LNCAP (cell line): ENCODE results near the gene ZDHHC3.

ENCODE experiments used
- TF ChIP-seq, protein P1 (sequence below): fragments of 450-650 bp; IDR thresholded peaks from 2 replicates; pipeline ENCODE4 v1.5.1; 2017; ENCODE audit warnings: mild to moderate bottlenecking

The ZDHHC3 gene

DNA sequence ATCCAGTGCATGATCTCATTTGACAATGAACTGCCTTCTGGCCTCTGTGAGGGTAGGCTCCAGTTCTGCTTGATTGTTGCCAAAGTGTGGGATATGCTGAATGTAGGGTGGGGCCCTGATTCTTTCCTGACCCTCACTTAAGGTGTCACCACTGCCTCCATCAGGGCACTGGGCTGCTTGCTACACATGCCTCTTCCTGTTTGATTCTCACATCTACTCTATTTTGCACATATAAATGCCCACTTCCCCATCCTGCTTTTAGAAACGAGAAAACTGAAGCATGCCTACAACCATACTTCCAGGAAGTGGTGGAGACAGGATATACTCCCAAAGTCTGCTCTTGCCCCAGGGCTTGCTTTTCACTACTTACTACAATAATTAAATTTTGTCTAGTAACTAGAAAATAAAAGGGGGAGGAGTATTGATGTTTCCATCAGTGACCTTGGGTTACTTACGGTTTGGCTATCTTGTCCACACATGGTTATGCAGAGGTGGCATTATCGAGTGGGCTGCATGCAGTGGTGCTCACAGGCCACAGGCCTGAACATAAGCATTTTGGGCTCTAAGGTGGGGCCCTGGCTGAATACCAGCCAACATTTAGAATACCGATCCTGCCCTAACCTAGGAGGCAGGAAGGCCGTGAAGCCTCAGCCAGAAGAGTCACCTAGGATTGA, 6.7 kb downstream of the ZDHHC3 start:
- TF ChIP-seq, protein P1, sequence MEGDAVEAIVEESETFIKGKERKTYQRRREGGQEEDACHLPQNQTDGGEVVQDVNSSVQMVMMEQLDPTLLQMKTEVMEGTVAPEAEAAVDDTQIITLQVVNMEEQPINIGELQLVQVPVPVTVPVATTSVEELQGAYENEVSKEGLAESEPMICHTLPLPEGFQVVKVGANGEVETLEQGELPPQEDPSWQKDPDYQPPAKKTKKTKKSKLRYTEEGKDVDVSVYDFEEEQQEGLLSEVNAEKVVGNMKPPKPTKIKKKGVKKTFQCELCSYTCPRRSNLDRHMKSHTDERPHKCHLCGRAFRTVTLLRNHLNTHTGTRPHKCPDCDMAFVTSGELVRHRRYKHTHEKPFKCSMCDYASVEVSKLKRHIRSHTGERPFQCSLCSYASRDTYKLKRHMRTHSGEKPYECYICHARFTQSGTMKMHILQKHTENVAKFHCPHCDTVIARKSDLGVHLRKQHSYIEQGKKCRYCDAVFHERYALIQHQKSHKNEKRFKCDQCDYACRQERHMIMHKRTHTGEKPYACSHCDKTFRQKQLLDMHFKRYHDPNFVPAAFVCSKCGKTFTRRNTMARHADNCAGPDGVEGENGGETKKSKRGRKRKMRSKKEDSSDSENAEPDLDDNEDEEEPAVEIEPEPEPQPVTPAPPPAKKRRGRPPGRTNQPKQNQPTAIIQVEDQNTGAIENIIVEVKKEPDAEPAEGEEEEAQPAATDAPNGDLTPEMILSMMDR, result no peak

DNA sequence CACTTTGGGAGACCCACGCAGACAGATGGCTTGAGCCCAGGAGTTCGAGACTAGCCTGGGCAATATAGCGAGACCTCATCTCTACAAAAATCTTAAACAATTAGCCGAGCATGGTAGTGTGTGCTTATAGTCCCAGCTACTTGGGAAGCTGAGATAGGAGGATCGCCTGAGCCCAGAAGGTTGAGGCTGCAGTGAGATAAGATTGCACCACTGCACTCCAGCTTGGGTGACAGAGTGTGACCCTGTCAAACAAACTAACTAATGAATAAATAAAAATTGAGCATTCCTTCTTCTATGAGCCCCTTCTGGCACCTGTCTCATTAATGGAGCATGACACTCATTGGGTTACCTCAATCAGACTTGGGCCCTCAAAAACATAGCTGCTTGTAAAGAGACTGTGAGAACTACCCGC, 7.5 kb downstream of the ZDHHC3 start:
- TF ChIP-seq, protein P1, result no peak

DNA sequence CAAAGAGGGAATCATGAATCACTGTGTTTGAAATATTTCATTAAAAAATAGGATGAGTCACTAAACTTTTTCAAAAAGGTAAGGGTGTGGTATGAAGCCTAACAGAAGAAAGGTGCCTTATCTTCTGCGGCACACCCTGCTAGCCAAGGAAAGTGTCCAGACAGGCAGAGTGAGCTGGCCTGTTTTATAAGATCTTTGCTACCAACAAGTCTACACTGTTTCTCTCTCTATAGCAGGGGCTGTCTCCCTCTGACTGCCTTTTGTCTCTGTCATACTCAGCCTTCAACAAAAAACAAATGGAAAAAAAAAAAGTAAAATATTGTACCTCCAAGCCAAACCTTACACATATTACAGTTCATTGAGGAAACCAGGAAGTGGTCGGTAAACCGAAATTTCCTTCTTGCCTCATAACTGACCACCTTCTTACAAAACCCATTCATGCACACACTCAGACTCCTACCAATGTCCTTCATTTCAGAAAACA, 9.1 kb downstream of the ZDHHC3 start:
- TF ChIP-seq, protein P1, result no peak

DNA sequence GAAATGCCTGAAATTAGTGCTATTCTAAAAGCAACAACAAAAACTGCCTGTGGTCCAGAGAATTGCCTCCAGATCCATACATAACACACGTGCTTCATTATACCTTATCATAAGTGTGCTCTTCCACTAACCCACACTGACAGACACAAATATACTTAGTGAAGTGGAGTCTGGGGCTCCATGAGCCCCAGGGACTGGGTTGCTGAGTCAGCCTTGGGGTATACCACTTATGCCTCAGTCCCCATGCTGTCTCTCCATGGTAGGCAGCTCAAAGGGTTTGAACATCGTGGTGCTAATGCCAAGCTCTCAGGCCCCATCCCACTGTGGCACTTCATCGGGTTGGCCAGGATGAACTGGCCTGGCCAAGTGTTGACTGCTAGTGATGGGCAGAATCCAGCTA, 10.8 kb downstream of the ZDHHC3 start:
- TF ChIP-seq, protein P1, result no peak

DNA sequence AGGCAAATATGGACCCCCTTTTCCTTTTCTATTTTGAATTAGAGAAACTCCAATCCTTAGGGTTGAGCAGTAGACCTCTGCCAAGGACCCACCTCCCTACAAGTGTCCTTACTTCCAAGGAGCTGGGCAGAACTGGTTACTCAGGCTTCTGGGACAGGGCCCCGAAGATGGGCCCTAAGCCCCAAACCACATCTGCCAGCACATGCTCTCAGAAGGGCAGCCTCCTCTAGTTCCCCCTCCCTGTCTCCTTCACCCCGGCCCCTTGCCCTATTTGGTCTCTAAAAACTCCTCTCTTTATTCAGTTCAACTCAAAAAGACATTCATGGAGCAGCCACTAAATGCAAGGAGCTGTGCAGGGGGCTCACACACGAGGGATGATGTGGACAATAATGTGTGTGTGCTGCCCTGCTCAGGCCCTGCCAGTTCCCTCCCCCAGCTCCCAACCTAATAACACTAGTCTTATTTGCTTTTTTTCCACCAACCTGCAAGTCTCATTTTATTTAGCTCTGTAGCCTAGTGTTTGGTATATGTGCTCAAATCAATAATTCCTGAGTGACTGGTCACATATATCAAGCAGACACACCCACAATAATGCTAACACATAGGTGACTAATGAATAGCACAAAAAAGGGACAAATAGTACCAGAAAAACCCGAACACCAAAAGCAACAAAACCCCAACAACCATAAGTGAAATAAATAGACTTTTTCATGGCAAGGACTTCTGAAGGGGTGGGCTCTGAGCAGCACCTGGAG, 12.2 kb downstream of the ZDHHC3 start:
- TF ChIP-seq, protein P1, result no peak

DNA sequence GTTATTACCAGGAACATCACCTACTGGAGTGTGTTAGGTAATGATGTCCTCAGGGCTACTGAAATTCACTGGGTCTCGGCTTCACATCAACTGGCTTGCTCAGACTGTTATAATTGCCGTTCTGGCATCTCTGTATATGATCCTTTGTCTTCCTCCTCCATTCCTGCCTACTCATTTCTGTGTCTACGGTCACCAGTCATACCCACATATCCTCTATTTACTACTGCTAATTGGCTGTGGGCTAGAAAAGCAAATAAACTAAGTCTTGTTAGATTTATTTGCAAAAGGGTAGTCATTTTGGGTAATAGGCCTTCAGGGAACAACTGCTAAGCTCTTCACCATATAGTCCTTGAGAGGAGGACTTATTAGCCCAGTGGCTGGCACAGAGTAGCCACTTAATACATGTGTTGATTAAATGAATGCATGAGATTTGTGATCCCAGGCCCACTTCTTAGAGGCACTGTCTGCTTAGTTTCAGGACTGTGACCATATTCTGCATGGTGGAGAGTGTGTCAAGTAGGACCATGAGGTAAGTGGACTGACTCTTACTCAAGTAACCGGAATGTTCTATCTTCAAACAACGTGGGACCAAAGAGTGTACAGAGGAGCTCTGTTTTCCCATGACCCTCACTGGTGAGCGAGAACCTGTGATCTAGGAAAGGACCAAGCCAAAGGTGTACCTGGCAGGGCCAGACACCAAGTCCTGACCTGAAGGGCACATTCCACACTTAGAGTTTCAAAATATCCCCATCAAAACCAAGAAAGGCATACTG, 13.2 kb downstream of the ZDHHC3 start:
- TF ChIP-seq, protein P1, result no peak

DNA sequence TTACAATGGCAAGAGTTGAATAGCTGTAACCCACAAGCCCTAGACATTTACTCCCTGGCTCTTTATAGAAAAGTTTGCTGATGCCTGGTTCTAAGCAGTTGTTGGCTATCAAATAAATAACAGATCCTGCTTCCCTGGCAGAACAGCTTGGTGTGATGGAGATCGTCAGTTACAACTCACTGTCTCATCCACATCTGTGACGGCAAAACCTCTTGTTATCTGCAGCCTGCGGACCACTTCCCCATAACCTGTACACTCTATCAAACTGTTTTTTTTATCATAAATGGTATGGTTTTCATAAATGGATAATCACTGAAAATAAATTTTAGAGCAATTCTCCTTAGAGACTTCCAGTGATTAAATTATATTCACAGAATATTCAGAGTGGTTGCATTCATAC, 14.1 kb downstream of the ZDHHC3 start:
- TF ChIP-seq, protein P1, result no peak
